HG02840 (cell line): ENCODE data around the gene PFDN2.

Experiments used
- ATAC-seq: cut with Tn5 transposase; IDR thresholded peaks from one replicate; pipeline ENCODE4 v1.9.1; 2021; ENCODE audit warnings: mild to moderate bottlenecking, moderate library complexity, moderate number of reproducible peaks; ENCODE audit not compliant: unreplicated experiment, low FRiP score

The PFDN2 gene

DNA sequence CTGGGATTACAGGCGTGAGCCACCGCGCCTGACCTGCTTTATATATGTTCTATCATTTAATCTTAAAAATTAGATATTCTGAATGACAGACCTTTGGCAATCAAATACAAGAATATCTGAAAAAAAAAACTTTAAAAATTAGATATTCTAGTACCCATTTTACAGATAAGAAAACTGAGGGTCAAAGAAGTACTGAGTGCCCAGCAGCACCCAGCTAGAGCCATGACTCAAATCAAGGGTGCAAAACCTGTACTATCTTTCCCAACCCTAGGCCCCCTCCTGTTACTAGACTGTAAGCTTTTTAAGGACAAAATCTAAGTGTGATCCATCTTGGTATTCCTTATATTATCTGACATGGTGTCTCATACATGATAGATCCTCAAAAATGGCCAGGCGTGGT is 56.4 kb downstream of the PFDN2 start:
- ATAC-seq: no peak

DNA sequence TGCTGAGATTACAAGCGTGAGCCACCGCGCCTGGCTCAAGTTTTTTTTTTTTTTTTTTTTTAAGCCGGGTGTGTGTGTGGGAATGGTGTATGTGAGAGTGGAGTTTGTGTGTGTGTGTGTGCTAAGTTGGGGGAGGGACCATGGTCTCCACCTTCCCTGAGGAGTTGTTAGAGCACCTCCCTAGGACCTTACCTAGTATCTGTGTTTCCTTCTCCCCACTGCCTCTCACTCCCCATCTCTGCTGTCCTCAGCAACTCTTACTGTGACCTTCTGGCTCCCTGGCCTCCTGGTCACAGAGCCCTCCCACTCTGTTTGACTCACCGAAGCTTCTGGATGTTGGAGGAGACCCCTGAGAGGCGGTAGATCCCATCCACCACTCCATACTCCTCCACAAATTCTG is 58.5 kb downstream of the PFDN2 start:
- no peak for ATAC-seq

GRCh38 chr1:161054805-161055204 is 63.0 kb downstream of the PFDN2 start:
- ATAC-seq: no peak

DNA sequence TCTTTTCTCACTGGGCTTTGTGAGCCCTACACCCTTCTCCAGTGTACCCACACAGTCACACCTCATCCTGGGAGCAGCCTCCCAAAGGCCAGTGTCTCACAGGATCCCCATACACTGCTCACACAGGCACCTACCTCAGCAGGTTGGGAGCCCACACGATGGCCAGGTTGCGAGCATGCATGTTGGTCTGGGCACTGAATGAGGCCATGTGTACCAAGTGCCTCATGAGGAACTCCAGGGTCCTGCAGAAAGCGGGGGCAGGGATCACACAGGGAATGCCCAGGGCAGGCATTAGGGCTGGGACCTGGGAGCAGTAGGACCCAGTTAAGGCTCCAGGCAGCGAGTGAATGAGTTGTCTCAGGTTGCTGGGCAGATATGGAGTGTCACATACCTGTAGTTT is 63.6 kb downstream of the PFDN2 start:
- ATAC-seq: no peak

- ATAC-seq: no peak
Observed at GRCh38 chr1:161052899-161053298, 64.9 kb downstream of the PFDN2 start.

DNA sequence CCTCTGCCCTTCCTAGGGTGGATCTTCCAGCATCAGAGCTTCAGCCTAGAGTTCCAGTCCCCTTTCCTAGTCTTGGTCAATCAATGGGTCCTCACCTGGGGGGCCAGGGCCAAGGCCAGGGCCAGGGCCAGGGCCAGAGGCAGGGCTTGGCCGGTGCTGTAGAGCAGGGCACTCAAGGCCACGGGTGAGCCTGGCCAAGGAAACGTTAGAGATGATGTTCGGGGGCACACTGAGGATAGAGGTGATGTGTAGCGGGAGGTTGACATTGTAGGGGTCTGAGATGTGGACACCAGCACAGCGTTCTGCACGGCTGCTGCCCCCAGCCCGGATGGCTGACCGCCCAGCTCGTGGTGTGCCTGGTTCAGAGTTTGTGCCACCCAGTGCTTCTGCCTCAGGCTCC is 66.6 kb downstream of the PFDN2 start:
- ATAC-seq: no peak
